ENCODE results near the gene DGKI.

- TF ChIP-seq POLR2AphosphoS5 (IDR thresholded peaks at IDR 0.05; ENCODE audit: low read depth, low read length): no peak
- TF ChIP-seq, protein P1, sequence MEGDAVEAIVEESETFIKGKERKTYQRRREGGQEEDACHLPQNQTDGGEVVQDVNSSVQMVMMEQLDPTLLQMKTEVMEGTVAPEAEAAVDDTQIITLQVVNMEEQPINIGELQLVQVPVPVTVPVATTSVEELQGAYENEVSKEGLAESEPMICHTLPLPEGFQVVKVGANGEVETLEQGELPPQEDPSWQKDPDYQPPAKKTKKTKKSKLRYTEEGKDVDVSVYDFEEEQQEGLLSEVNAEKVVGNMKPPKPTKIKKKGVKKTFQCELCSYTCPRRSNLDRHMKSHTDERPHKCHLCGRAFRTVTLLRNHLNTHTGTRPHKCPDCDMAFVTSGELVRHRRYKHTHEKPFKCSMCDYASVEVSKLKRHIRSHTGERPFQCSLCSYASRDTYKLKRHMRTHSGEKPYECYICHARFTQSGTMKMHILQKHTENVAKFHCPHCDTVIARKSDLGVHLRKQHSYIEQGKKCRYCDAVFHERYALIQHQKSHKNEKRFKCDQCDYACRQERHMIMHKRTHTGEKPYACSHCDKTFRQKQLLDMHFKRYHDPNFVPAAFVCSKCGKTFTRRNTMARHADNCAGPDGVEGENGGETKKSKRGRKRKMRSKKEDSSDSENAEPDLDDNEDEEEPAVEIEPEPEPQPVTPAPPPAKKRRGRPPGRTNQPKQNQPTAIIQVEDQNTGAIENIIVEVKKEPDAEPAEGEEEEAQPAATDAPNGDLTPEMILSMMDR (IDR thresholded peaks at IDR 0.05): no peak
Observed at GRCh38 chr7:137354961-137355360, 491.8 kb downstream of the DGKI start.
